K562 (cell line): ENCODE data around the gene ECM1. TPM values are rescaled to one million over a fixed set of nuclear protein-coding genes. Genes with fewer than 3 reads are reported as not detected.

Experiments used
- ARID3A ChIP-seq: IDR thresholded peaks from 2 replicates; pipeline ENCODE4 v1.6.1; 2012; ENCODE audit warnings: low read depth, low read length, improper control_type of control experiment, borderline replicate concordance
- ATF6 ChIP-seq: sonication (generic); formaldehyde crosslinking; IDR thresholded peaks from 2 replicates; pipeline ENCODE4 v1.4.0; 2020; ENCODE audit warnings: mild to moderate bottlenecking, missing genetic modification reagents
- CEBPB ChIP-seq: fragments of 450-650 bp; IDR thresholded peaks from 2 replicates; pipeline ENCODE4 v1.6.1; 2016; ENCODE audit warnings: missing genetic modification characterization, missing compliant biosample characterization
- E2F3 ChIP-seq: fragments of 250-450 bp; sonication (Bioruptor Pico); IDR thresholded peaks from 2 replicates; pipeline ENCODE4 v1.4.0; 2020; ENCODE audit warnings: mild to moderate bottlenecking
- FOXJ3 ChIP-seq: sonication (generic); formaldehyde crosslinking; IDR thresholded peaks from 2 replicates; pipeline ENCODE4 v1.4.0; 2020; ENCODE audit warnings: mild to moderate bottlenecking, missing genetic modification reagents
- HCFC1 ChIP-seq: IDR thresholded peaks from 2 replicates; pipeline ENCODE4 v1.6.1; 2012; ENCODE audit warnings: low read depth, low read length, improper control_type of control experiment
- HOXB6 ChIP-seq: fragments of 250-450 bp; sonication (Bioruptor Pico); IDR thresholded peaks from 2 replicates; pipeline ENCODE4 v1.5.1; 2022; ENCODE audit warnings: mild to moderate bottlenecking, borderline replicate concordance
- KAT8 ChIP-seq: fragments of 450-650 bp; IDR thresholded peaks from 2 replicates; pipeline ENCODE4 v1.6.1; 2016; ENCODE audit warnings: low read depth, mild to moderate bottlenecking
- MAFF ChIP-seq: IDR thresholded peaks from 2 replicates; pipeline ENCODE4 v1.6.1; 2012; ENCODE audit warnings: low read length, improper control_type of control experiment
- MBD1 ChIP-seq: fragments of 250-450 bp; sonication (Bioruptor Pico); IDR thresholded peaks from 2 replicates; pipeline ENCODE4 v1.8.0; 2022; ENCODE audit warnings: inconsistent platforms
- NBN ChIP-seq: fragments of 450-650 bp; IDR thresholded peaks from 2 replicates; pipeline ENCODE4 v1.6.1; 2016; ENCODE audit warnings: low read depth, mild to moderate bottlenecking
- POLR2H ChIP-seq: IDR thresholded peaks from 2 replicates; pipeline ENCODE4 v1.6.1; 2016; ENCODE audit warnings: missing genetic modification characterization, low read depth, mild to moderate bottlenecking, control low read depth, missing compliant biosample characterization, moderate library complexity
- RBM34 ChIP-seq: fragments of 200-400 bp; formaldehyde crosslinking; IDR thresholded peaks from 2 replicates; pipeline ENCODE4 v1.6.1; 2018; ENCODE audit warnings: low read length, borderline replicate concordance; ENCODE audit not compliant: insufficient read depth
- TOE1 ChIP-seq, 2 experiments: fragments of 450-650 bp in 1 of 2; sonication (generic) in 1 of 2; formaldehyde crosslinking in 1 of 2; IDR thresholded peaks; 2 replicates each; pipeline versions ENCODE4 v1.7.1 to v1.8.0; 2016 to 2022; ENCODE audit warnings: borderline replicate concordance in 2 of 2, mild to moderate bottlenecking in 2 of 2, antibody characterized with exemption in 1 of 2, inconsistent platforms in 1 of 2, low read depth in 1 of 2, missing genetic modification reagents in 1 of 2, moderate library complexity in 1 of 2
- ZFP91 ChIP-seq: sonication (generic); formaldehyde crosslinking; IDR thresholded peaks from 2 replicates; pipeline ENCODE4 v1.8.0; 2022; ENCODE audit warnings: mild to moderate bottlenecking, missing genetic modification reagents
- ZNF384 ChIP-seq: IDR thresholded peaks from 2 replicates; pipeline ENCODE4 v1.6.1; 2012; ENCODE audit warnings: low read depth, low read length, improper control_type of control experiment
- polyA plus RNA-seq, 8 experiments: library from polyadenylated mRNA; depleted of rRNA in 4 of 8; stranded (reverse) in 5 of 8; unstranded in 3 of 8; fragments of >200 nt; fragmentation: Nextera tagmentation in 2 of 8; fragmentation: Illumina TruSeq in 1 of 8; extraction: Ambion mirVana in 2 of 8; extraction: Trizol in 1 of 8; gene quantifications; 2 replicates each; pipeline versions ENCODE4 v1.2.1 to v1.2.3, GENCODE V29; 2011 to 2014; ENCODE audit warnings: inconsistent platforms in 1 of 8, missing spikeins in 1 of 8
- total RNA-seq, 7 experiments: library from RNA; depleted of rRNA in 6 of 7; stranded (reverse); fragments of >200 nt in 6 of 7; fragmentation: Illumina TruSeq in 2 of 7; extraction: Trizol in 2 of 7; gene quantifications; 2 replicates each; pipeline versions ENCODE4 v1.2.1 to v1.2.3, GENCODE V29; 2011 to 2021; ENCODE audit warnings: low replicate concordance in 1 of 7

ECM1 gene
- total and polyA plus RNA-seq, 9 of the 15 experiments (the other 6 are each of a cell fraction or from before 2014, with no cell fraction given), result 6.6 to 52.2 (median 12.8) TPM

GRCh38 chr1:150507912-150508864 is at the start of gene ECM1 (continued):
- TF ChIP-seq NBN (no peak; the same call in 1 of the 2 replicates), FOXJ3 (no peak), ARID3A (no peak), HCFC1 (no peak), ZFP91 (no peak), HOXB6 (0 out of 2 replicates have a peak, but pooled peaks have one; percentile 78), CEBPB (no peak), KAT8 (no peak), E2F3 (CRISPR knock-in tag) (no peak), POLR2H (tag) (peak; percentile 78), RBM34 (no peak), ZNF384 (no peak), MBD1 (no peak), TOE1 (IDR thresholded peaks at IDR 0.05; ENCODE audit: borderline replicate concordance) (no peak), TOE1 (CRISPR knock-in tag; IDR thresholded peaks at IDR 0.05; ENCODE audit: borderline replicate concordance, low read depth) (no peak), ATF6 (CRISPR knock-in tag) (no peak), MAFF (peak; percentile 25; the same call in 1 of the 2 replicates)
